HG03442 (cell line): ENCODE results near the gene PSMG4.
"Not testable (repeated sequence)": the region's sequence is repeated elsewhere in the genome, so short reads cannot be mapped to it uniquely, and the experiment has no call there.

Experiments
- ATAC-seq: cut with Tn5 transposase; IDR thresholded peaks from one replicate; pipeline ENCODE4 v1.9.1; 2021; ENCODE audit warnings: mild to moderate bottlenecking, moderate library complexity; ENCODE audit not compliant: unreplicated experiment

PSMG4 gene

DNA sequence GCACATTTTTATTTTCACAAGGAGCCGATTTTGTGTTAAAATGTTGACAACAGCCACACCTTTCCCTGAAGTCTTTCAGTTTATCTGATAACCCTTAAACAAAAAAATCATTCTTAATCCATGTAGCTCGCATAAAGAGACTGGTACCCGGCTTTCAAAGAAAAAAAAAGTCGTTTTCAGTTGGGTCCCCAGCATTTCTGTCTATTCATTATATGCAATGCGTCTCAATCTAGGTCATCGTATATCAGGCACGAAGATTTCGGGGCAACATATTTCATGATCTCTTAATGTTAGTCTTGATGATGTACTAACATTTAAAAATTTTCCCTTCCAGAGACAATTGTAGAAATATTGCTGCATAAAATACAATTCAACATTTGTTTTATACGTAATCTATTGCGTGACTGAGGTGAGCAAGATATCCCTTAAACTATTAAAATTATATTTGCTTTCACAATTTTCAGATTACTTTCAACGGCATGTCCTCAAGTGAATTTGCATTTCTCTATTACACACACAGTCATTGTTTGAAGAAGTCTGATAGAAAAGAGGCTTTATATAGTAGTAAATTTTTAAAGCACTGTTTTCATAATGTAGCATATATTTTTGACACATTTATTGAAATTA lies 28.4 kb upstream of the PSMG4 start:
- no peak for ATAC-seq

DNA sequence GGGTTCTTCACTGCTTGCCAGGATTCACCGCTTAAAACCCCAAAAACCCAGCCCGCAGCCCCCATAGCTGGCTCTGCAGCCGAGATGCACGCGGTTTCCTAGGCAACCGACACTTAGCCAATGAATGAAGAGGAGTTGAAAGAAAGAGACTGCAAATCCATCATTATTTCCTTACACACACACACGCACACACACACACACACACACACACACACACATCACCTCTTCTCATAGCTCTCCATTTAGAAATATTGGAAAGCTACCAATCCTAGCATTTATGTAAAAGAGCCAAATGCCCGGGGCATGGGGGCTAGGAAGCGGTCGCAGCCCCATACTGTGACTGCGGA lies 27.9 kb upstream of the PSMG4 start:
- ATAC-seq = no peak

DNA sequence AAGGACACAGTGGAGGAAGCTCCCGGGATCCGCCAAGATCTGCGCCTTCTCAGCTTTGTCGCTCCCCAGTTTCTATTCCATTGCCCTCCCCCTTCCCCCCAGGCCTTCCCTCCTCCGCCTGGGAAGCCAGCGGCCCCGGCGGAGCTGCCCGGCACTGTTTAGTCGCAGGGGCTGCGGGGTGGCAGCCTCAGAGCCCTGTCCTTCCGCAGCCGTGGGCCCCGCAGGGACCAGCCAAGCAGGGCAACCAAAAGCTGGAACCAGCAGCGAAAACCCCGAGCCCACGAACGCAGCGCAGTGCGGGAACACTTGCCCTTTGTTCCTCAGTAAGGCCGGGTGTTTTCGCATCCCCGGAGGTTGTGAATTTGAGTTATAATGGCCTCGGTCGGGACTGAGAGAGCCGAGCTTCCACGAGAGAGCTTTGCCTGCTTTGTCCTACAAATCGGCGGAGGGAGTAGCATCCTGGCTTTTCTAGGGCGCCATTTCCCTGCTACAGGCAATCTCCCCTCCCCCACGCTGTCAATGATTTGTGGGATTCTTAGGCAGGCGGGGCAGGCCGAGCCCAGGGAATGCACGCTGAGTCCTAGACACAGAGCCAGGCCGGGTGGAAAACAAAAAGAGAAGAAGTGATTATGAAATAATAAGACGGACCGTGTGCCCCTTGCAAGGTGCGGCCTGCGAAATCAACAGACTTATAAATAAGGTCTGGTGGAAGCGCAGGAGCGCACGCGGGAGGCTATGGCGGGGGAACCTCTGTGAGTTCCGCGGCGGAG lies 27.3 kb upstream of the PSMG4 start:
- no peak for ATAC-seq

DNA sequence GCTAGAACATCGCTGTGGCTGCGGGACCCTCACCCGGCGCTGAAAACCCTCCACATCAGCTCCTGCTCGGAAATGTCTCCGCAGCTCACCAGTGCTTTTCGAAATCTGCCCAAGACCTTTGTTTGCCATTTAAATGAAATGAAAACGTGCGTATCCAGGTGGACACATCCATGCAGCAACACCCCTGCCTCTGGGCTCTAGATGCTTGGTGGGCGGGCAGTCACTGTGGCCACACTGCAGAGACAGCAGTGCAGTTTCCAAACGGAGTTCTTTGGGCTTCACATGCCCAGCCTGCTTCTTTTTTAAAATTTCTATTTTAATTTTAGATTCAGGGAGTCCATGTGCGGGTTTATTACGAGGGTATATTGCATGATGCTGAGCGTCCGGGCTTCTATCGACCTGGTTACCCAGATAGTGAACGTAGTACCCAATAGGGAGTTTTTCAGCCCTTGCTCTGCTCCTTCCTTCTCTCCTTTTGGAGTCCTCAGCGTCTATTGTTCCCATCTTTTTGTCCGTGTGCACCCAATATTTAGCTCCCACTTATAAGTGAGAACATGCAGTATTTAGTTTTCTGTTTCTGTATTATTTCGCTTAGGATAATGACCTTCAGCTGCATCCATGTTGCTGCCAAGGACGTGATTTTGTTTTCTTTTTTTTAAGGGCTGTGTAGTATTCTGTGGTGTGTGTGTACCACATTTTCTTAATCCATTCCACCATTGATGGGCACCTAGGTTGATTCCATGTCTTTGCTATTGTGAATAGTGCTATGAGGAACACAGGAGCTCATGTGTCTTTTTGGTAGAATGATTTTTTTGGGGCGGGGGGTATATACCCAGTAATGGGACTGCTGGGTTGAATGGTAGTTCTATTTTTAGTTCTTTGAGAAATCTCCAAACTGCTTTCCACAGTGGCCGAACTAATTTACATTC lies 26.5 kb upstream of the PSMG4 start:
- no peak for ATAC-seq

DNA sequence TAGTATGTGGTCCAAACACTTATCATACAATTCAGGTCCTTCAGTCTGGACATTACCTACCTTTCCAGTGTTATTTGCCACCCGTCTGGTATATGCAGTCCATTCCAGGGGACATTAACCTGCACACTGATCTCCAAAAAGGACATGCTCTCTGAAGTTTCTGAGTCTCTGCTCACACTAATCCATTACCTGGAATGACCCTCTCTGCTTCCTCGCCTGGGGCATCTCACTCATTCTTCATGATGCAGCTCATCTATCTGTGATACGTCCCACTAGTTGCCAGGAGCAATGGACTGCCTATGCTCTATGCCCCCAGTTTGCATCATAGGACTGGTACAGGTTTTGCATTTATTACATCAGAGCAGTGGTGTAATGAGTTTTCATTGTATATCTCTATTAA lies 25.4 kb upstream of the PSMG4 start:
- ATAC-seq = no peak

DNA sequence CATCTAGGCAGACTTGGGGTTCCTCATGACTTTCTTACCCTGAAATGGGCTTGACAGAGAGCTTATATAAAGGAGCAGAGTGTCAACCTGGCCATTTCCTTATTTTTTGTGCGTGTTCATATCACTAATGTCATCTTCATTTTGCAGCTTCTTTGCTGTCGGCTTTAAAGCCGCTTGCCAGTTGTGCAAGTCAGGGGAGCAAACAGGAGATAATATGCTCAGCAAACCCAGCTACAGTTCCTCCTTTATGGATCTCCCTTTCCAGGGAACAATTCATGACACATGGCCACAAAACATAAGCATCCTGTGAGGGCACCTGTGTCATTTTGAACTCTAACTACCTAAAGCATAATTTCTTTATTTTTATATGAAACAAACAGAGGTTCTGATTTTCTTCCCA lies 24.8 kb upstream of the PSMG4 start:
- ATAC-seq = no peak

DNA sequence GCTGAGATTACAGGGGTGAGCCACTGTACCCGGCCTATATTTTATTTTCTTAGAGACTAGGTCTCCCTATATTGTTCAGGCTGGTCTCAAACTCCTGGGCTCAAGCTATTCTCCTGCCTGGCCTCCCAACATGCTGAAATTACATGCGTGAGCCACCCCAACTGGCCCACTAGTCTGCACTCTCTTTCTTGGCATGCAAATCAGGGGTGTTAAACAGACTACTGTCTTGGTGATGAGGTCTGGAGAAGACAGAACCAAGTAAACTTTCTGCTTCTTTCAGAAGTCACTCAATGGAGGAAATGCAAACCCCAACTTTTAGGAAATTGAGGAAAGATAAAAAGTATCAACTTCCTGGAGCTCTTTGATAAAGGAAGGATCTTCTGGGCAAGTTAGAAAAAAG lies 23.3 kb upstream of the PSMG4 start:
- no peak for ATAC-seq

DNA sequence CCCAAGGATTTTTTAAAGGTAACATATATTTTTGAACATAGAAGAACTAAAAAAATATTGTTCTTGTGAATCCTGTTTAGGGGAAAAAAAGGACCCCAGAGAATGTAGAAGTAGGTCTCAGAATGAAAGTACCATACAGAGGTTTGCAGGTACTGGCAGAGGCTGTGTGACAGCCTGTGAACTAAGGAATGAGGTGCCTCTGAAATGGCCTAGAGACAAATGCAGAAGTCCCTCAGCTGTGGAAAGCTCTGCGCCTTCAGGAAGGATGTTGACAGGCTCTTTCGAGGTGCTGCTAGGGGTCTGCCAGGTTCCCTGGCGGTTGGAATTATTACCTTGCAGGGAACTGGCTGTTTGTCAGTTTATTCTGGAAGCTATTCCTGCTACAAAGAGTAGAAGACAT lies 22.7 kb upstream of the PSMG4 start:
- ATAC-seq = no peak

DNA sequence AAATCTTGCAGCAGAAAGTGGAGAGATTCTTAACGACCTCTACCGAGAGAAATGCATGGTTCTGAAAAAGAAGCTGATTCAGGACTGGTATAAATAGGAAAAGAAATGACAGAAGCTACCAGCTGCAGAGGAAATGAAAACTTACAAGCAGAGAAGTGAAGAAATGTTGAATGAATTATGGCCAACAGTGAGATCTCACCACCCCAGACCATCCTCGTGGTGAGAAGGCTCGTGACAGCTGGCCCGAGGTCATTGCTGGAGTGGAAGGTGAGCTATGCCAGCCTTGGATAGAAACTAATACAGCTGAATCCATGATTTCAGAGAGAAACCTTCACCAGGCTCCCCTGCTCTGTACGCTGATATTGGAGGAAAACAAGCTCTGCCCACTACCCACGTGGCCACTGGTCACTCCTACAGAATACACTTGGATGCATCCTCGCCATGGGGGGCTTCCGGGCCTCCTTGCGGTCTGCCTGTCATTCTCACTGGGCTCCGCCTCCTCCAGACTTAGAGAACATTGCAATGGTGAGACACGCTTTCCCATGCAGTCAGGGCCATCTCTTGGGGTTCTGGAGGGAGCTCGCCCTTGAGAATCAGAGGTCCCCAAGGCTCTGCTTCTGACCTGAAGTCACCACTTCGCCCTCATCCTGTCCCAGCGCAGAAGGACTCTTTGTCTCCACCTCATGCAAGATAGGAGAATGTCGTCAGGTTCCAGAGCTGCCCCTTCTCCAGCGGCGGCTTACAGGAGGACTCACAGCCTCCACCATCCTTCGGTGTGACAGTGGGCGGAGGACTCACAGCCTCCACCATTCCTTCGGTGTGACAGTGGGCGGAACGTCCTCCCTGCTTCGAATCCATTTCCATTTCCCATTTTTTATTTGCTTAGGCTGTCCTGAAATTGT lies 20.7 kb upstream of the PSMG4 start:
- ATAC-seq = no peak

DNA sequence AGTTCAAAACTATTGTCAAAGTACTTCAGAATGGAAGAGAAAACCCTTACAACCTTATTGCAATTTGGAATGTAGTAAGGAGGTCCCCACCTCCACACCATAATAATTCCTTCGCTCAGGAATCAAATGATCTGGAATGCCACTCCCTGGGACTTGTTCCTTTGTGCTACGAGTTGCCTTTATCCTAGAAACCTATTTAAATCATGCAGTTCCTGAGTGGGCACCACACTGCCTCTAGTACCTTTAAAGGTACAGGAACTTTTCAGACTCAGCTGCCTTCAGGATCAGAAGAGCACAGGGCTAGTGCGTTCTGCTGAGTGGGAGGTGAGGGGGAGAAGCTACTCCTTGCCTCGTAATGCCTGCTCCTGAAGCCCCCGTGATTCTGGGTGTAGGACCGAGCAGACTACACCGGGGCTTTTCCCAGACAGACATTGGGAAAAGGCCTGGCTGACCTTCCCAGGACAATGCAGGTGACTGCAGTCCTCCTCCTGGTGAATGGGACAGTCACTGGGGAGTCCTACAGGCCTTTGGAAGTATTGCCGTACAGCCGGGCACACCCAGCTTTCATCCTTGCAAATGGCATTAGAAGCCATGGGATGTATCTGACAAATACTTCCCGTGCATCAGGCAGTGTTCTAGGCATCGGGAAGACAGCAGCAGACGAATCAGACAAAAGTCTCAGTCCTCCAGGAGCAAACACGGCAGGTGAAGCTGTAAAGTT lies 19.5 kb upstream of the PSMG4 start:
- ATAC-seq = no peak

DNA sequence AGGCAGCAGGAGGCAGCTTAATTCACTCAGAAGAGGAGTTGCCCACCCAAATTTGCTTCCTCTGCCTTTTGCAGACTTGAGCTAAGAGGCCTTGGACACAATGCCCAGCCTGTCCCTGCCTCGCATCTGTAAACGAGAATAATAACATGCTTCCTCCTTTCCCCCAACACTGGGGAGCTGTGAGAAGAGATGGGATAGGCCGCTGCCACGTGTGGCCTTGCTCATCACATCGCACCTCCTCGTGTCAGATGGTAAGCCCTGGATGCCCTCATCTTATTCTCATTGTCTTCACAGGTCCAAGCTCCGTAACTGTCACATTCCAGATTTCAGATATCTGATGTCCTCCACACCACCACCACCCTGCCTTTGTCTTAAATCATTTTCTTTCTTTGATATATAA lies 18.2 kb upstream of the PSMG4 start:
- ATAC-seq = no peak

DNA sequence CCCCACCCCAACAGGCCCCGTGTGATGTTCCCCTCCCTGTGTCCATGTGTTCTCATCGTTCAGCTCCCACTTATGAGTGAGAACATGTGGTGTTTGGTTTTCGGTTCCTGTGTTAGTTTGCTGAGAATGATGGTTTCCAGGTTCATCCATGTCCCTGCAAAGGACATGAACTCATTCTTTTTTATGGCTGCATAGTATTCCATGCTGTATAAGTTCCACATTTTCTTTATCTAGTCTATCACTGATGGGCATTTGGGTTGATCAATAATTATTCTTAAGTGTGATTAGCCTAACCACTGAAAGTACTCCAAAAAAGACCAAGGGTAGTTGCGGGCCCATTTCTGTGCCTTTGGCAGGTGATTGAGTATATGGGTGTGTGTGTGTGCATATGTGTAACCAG lies 17.0 kb upstream of the PSMG4 start:
- not testable (repeated sequence) for ATAC-seq

DNA sequence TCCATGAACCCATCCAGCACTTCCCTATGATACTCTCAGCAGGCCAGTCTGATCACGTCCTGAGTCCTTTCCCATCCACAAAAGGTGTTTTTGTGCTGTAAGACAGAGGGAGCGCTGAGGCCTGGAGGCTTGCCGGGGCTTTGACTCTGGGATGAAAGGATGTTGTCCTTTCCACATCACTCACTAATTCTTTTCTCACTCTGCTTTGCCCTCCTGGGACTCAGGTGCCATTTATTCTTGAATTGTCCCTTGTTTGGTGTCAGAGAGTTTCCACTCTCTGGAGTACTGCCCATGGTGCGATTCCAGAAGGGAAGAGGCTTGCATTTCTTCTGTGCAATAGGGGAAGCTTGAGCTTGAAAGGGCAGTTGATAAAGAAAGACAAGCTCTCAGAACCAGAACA lies 16.0 kb upstream of the PSMG4 start:
- no peak for ATAC-seq

DNA sequence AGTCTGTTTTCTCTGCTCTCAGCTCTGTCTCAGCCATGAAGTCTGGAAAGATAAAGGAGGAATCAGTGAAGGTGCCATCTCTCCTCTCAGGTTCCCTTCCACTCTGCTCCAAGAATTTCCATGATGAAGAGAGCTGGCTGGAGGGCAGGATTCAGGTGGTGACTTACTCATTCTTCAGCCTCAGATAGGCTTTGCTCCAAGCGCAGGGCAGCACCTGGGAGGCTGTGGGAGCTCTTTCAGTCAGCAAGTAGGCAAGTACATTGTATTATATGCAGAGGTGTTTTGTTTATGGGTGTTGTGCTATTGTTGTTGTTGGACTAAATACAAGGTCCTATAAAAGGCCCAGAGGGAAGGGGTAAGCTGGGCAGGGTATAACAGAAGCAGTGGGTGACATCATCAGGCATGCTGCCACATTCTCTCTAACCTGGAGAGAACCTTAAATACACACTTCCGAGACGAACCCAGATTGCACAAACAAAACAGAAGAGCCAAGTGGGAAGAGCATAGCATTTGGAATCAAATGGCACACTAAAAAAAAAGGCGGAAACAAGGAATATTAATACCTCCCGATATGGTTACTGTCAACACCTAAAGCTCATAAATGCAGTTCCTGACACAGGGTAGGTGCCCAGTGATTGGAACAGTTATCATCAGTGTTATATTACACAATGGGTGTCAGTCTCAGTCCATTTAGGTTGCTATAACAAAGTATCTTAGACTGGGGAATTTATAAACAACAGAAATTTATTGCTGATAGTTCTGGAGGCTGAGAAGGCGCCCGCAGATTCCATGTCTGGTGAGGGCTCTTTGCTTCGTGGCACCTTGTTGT lies 14.5 kb upstream of the PSMG4 start:
- no peak for ATAC-seq

DNA sequence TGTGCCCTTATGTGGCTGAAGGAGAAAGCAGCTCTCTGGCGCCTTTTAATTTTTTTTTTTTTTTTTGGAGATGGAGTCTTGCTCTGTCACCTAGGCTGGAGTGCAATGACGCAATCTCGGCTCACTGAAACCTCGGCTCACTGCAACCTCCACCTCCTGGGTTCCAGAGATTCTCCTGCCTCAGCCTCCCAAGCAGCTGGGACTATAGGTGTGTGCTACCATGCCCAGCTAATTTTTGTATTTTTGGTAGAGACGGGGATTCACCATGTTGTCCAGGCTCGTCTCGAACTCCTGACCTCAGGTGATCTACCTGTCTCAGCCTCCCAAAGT lies 13.9 kb upstream of the PSMG4 start:
- not testable (repeated sequence) for ATAC-seq

DNA sequence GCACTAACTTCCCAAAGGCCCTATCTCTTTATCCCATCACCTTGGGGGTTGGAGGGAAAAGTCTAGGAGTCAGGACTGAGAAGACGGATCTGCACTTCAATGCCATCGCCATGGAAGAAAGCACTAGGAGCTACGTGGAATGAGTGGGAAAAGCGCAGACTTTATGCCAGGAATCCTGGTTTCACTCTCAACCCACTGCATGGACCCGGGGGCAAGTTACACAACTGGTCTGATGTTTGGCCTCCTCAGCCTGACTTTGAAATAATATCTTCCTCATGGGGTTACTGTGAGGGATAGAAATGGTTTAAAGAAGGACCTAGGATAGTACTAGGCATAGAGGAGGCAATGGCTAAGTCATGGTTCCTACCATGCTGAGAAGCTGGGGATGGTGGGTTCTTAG lies 13.5 kb upstream of the PSMG4 start:
- ATAC-seq = no peak

DNA sequence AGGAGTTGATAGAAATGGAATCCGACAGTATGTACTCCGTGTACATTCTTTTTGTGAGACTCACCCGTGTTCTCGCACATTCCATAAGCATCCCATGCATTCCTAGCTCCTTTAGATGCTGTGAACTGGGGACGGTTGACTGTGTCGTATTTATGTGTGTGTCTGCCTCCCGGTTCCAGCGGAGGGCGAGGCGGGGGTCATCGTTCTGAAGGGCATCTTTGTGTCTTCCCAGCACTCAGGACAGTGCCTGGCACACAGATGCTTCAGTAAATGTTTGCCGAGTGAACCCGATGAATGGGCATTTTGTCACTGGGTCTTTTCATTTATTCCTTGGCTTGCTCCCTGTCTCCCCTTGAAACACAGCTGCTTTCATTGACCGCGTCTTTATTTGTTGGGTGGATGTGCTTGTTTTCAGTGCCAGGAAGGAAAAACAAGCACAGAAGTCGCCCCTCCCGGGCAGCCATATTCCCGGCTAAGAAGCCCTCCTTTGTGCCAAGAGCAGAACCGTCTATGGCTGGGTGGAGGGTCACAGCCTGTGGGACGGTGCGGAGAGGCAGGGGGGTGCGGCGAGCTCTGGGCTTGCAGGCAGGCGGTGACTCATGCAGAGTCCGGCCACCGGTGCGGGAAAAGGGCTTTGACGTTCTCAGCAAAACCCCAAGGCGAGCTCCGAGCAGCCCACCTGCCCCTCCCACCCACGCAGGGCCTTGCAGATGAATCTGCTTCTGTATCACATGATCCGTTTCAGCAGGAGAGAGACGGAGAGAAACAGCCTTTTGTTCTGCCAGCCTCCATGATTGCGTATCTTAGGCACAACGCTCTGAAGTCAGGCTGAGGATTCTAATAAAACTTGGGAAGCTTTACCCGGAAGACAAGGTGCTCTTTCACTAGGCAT lies 11.2 kb upstream of the PSMG4 start:
- no peak for ATAC-seq

DNA sequence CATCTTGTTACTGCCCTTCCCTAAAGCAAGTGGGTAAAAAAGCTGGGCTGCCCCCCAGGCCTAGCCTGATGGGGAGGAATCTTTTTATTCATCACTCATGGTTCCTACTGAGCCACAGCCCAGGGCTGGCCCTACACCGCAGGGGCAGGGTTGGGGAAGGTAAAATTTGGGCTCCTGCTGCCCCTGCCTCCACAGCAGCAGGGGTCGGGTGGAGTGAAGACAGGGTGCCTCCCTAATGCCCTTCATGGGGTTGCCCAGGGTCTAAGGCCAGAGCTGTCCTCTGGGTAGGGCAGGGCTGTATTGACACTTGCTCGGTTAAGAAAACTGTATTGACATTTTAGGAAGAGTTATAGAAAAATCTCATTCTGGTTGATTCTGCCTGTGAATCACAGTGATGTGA lies 8.9 kb upstream of the PSMG4 start:
- no peak for ATAC-seq
